ENCODE data around the gene PLXNA4. TPM values are rescaled to one million over a fixed set of nuclear protein-coding genes. Genes with fewer than 3 reads are reported as not detected.

The PLXNA4 gene
- total and polyA plus RNA-seq, 2 experiments from 2014 or later: 0.08 to 0.80 TPM

DNA sequence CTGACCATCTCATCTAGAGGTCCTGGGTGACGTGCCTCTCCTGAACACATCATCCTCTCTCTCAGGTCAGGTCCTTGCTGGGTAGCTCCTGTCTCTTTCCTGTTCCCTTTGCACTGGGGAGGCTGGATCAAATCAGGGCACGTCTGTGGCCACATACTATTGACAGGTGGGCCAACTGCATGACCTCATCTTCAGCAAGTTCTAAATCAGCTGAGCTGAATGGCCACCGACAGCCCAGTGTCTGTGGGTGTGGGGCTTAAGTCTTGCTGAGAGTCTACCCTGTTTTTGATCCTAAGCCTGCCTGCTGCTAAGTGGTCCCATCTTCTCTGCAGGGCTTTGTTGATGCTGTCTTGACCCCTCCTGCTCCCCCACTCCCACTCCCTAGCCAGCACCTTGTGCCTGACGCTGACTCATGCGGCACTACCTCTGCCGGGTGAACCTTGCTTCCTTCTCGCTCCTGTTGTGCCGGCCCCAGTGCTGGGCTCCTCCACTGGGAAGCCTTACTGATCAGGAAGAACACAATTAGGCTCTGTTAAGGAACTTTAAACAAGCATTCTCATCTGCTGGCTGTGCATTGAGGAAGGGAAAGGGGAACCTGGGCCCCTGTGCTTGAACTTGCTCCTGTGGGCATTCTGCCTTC lies 440.4 kb downstream of the PLXNA4 start:
- Histone ChIP-seq H3K36me3 (ENCODE audit: insufficient read depth) (no peaks in the 10 kb centered on the region), H3F3A (replicated peaks; ENCODE audit: low read depth) (no peaks in the 10 kb centered on the region), H3K4me2 (no peak overlapping the region), H3K4me3 (no peak overlapping the region), H3K4me1 (ENCODE audit: insufficient read depth) (no peaks in the 10 kb centered on the region; the same call in 1 of the 2 replicates), H2AFZ (no peak overlapping the region), H3K27ac (ENCODE audit: low read depth) (no peak overlapping the region), H3K27me3 (ENCODE audit: insufficient read depth) (no peaks in the 10 kb centered on the region), H3K9me2 (ENCODE audit: insufficient read depth) (no peaks in the 10 kb centered on the region), H4K20me1 (replicated peaks; ENCODE audit: insufficient read depth) (no peaks in the 10 kb centered on the region), H3K79me2 (replicated peaks; ENCODE audit: insufficient read depth) (no peaks in the 10 kb centered on the region)
- H3K4me1 Mint-ChIP-seq: peaks cover 10% of the 10 kb centered on the region
- no peak overlapping the region; the same call in 1 of the 2 replicates for H3K27ac Mint-ChIP-seq
- DNase-seq (ENCODE audit: low spot score): no peak
- peaks cover 9% of the 10 kb centered on the region for H3K27me3 Mint-ChIP-seq (ENCODE audit: insufficient read depth, low read depth, poor library complexity)
- no peaks in the 10 kb centered on the region for H3K9me3 Mint-ChIP-seq
- TF ChIP-seq JUNB (IDR thresholded peaks at IDR 0.05; ENCODE audit: unreplicated experiment): no peak
- no peak for TF ChIP-seq POLR2AphosphoS5 (IDR thresholded peaks at IDR 0.05; ENCODE audit: low read depth)
- no peak for TF ChIP-seq NANOG (IDR thresholded peaks at IDR 0.05; ENCODE audit: borderline replicate concordance)
- no peak for TF ChIP-seq ZNF114 (CRISPR knock-in tag; IDR thresholded peaks at IDR 0.05)
- no peak for TF ChIP-seq EZH2 (IDR thresholded peaks at IDR 0.05; ENCODE audit: low read depth, unreplicated experiment)
- no peak for TF ChIP-seq ZNF331 (CRISPR knock-in tag; IDR thresholded peaks at IDR 0.05; ENCODE audit: low read depth)
- TF ChIP-seq CTCF (conservative IDR thresholded peaks at IDR 0.05; ENCODE audit: low read depth in 2 of 2): no peak
- TF ChIP-seq CREB1 (CRISPR knock-in tag; IDR thresholded peaks at IDR 0.05; ENCODE audit: low read depth): no peak
- TF ChIP-seq ETS1 (IDR thresholded peaks at IDR 0.05): no peak
- TF ChIP-seq, protein P1, sequence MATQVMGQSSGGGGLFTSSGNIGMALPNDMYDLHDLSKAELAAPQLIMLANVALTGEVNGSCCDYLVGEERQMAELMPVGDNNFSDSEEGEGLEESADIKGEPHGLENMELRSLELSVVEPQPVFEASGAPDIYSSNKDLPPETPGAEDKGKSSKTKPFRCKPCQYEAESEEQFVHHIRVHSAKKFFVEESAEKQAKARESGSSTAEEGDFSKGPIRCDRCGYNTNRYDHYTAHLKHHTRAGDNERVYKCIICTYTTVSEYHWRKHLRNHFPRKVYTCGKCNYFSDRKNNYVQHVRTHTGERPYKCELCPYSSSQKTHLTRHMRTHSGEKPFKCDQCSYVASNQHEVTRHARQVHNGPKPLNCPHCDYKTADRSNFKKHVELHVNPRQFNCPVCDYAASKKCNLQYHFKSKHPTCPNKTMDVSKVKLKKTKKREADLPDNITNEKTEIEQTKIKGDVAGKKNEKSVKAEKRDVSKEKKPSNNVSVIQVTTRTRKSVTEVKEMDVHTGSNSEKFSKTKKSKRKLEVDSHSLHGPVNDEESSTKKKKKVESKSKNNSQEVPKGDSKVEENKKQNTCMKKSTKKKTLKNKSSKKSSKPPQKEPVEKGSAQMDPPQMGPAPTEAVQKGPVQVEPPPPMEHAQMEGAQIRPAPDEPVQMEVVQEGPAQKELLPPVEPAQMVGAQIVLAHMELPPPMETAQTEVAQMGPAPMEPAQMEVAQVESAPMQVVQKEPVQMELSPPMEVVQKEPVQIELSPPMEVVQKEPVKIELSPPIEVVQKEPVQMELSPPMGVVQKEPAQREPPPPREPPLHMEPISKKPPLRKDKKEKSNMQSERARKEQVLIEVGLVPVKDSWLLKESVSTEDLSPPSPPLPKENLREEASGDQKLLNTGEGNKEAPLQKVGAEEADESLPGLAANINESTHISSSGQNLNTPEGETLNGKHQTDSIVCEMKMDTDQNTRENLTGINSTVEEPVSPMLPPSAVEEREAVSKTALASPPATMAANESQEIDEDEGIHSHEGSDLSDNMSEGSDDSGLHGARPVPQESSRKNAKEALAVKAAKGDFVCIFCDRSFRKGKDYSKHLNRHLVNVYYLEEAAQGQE (IDR thresholded peaks at IDR 0.05; ENCODE audit: unreplicated experiment): no peak
- H3K4me3 Mint-ChIP-seq: no peak overlapping the region
- no peak for ATAC-seq
- H3K36me3 Mint-ChIP-seq (ENCODE audit: low read depth): no peaks in the 10 kb centered on the region

Data from GM23338 (cell line).